GM12874 (cell line): Measurements from ENCODE around the gene CRYGS.
A peak's percentile ranks its signal among the peaks of the same experiment; 100 is the strongest.

Experiments used
- TF ChIP-seq, protein P1 (sequence below): IDR thresholded peaks from 2 replicates; pipeline ENCODE4 v1.5.1; 2011; ENCODE audit warnings: low read depth, mild to moderate bottlenecking, control low read depth, low read length, moderate library complexity; ENCODE audit not compliant: insufficient read depth

The CRYGS gene

DNA sequence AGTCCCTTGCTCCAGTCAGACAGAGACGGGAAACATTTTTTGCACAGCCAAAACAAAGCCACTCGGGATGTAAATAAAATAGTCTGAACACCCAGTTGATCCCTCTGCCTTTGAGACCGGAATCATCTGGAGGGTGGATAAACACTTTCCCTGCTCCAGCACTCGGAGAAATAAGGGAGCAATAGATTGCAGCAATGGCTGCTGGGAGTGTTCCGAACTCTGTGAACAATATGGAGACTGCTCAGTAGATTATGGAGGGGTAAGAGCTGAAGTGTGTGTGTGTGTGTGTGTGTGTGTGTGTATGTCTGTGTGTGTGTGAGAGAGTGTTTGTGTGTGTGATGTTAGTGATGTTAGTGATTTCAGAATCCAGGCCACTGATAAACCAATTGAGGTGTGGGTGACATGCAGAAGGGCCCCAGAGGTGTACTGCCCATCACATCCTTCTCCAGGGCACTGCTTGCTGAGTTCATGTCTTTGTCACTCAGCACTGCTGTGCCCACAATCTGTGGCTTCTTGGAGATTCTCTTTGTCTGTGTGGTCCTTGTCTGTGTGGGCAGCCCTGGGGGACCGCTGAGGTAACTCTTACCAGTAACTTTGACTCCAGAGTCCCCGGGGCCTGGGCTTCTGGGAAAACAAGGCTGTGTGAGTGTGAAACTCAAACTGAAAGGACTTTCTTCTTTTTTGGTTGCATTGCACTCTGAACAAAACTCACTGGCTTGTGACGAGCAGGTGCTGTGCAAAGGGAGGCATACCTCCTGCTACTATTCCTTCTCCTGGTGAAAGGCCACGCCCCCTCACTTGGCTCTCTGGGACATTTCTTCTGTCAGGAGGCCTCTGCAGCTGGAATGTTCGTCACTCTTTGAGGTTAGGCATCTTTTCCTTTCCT lies 23.0 kb downstream of the CRYGS start:
- TF ChIP-seq, protein P1, sequence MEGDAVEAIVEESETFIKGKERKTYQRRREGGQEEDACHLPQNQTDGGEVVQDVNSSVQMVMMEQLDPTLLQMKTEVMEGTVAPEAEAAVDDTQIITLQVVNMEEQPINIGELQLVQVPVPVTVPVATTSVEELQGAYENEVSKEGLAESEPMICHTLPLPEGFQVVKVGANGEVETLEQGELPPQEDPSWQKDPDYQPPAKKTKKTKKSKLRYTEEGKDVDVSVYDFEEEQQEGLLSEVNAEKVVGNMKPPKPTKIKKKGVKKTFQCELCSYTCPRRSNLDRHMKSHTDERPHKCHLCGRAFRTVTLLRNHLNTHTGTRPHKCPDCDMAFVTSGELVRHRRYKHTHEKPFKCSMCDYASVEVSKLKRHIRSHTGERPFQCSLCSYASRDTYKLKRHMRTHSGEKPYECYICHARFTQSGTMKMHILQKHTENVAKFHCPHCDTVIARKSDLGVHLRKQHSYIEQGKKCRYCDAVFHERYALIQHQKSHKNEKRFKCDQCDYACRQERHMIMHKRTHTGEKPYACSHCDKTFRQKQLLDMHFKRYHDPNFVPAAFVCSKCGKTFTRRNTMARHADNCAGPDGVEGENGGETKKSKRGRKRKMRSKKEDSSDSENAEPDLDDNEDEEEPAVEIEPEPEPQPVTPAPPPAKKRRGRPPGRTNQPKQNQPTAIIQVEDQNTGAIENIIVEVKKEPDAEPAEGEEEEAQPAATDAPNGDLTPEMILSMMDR: no peak

DNA sequence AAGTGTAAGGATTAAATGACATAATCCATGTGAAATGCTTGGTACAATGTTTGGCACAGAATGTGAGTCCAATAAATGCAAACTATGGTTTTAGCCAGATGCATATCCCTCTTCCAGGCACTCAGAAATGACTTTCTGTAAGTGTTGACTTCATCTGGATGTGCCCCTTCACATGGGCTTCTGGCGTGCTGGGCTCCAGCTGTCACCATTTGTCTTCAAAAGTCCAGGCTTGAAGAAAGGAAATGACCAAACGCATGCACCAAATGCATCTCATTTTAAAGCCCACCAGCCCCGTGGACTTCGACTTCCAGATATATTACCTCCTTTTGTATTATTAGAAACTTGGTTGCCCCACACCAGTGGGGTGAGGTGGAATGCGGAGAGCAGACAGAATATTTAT lies 23.7 kb downstream of the CRYGS start:
- TF ChIP-seq, protein P1: no peak

DNA sequence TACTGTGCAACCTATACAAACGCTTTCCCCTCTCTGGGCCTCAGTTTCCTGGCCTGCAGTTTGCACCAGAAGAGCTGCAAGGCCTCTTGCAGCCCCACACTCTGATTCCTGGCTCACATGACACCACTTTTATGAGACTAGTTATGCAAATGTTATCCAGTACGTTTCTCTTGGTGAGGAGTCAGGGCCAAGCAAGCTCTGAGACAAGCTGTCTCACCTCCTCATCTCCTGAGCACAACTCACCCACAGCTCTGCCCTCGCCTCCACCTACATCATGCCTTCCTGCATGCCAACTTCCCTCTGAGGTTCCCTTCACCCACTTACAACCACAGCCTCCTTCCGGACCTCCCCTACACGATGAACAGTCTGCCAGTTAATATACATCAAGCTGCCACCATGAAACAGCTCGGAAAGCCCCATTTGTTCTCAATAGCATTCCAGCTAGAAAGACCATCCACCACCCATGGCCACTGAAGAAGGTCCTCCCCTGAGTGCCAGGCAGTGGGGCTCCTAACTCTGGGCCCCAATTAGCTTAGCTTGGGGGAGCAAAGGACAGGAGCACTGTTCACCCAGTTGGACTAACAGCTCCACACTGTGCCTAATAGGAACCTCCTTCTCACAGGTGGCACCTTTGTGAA lies 25.0 kb downstream of the CRYGS start:
- TF ChIP-seq, protein P1: no peak

DNA sequence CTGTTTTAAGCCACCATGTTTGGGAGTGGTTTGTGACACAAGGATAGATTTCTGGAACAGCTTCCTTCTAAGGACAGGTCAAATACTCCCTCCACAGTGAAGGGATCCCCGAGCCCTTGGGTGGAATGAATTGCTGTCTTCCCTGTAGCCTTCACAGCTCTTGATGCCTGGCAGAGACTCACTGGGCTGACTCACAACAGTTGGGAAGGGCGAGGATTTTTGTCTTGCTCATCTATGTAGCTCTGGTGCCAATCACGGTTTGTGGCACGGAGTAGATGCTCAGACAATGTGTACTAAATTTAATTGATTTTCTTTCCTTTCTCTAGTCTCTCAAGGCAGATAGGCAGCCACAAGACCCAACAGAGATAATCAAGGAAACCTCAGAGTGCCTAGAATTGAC lies 27.0 kb downstream of the CRYGS start:
- TF ChIP-seq, protein P1: no peak

DNA sequence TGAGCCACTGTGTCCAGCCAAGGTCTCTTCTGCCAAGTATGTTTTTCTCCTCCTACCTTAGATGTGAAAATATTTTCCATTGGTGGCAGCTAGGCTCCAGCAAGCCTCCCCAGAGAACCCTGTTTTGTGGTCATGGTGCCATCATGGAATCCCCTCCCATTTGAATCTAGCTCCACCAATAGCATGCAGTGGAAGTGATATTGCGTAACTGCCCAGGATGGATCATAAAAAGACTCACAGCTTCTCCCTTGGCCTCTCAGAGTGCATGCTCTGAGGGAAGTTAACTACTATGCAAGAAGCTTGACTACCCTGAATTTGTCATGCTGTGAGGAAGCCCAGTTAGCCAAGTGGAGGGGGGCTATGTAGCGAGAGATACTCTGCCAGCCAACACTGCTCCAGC lies 27.5 kb downstream of the CRYGS start:
- TF ChIP-seq, protein P1: no peak

DNA sequence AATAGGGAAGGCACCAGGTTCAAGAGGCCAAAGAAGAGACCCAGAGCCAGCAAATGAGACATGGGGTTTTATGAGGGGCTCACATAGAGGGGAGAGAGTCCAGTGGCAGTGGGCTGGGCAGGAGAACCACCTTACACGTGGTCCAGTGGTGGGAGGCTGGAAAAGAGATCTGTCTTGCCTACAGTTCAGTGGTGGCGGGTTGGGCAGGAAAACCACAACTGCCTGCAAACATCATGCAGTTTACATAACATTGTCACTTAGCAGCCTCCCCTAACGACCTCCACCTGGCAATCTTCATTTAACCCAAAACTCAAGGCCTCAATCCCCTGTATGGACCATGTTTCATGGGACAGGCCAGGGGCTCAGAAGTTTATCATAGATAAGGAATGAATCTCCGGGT lies 29.1 kb downstream of the CRYGS start:
- TF ChIP-seq, protein P1: no peak

DNA sequence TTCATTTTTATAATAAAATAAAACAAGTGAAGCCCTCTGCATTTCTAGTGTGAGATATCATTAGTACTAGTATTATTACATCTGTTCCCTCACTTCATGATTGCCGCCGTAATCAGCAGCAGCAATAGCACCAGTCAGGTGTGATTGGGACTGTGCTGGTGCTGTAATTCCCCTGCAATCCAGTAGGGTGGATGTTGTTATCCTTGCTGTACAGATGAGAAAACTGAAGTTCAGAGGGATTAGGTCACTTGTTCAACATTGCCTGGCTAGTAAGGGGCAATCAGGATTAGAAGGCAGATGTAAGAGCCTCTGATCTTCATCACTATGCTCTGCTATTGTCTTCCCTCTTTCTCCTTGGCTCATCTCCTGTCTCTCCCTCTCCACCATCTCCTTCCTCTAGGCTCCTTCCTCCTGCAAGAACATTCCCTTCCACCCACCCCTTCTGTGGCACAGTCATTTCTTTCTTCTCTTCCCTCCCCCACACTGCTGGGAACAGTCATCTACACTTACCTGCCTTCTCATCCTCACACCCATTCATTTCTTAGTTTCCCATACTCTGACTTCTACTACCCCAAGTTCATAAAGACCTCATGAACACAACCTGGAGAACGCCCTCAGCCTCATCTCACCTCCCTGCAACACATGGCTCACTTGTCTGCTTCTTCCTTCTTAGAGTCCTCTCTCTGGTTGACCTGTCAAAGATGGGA lies 29.7 kb downstream of the CRYGS start:
- TF ChIP-seq, protein P1: peak; percentile 47
